T-helper 2 cell treated with Interferon-gamma antibody and Interleukin-4, amounts not matched to agents 5 μg/mL and 100 μg/mL, for 36 hours (primary cell): Measurements from ENCODE around the gene GNRH2.
"Not testable (repeated sequence)": the region's sequence is repeated elsewhere in the genome, so short reads cannot be mapped to it uniquely, and the experiment has no call there.

Experiments
- DNase-seq: peaks from one replicate; pipeline ENCODE4 v3.0.0; 2021; ENCODE audit warnings: low spot score
- H3K27ac Mint-ChIP-seq: one replicate; pipeline ENCODE4 v1.8.0; 2021; ENCODE audit warnings: mild to moderate bottlenecking, mixed read lengths
- H3K27me3 Mint-ChIP-seq: one replicate; pipeline ENCODE4 v1.8.0; 2021; ENCODE audit warnings: low read depth, mixed read lengths
- H3K36me3 Mint-ChIP-seq: one replicate; pipeline ENCODE4 v1.8.0; 2021; ENCODE audit warnings: low read depth, mixed read lengths
- H3K4me1 Mint-ChIP-seq: one replicate; pipeline ENCODE4 v1.8.0; 2021; ENCODE audit warnings: low read depth, mixed read lengths
- H3K4me3 Mint-ChIP-seq: one replicate; pipeline ENCODE4 v1.8.0; 2022; ENCODE audit warnings: mild to moderate bottlenecking, moderate library complexity, mixed read lengths
- H3K9me3 Mint-ChIP-seq: one replicate; pipeline ENCODE4 v1.8.0; 2021; ENCODE audit warnings: mixed read lengths

GNRH2 gene

DNA sequence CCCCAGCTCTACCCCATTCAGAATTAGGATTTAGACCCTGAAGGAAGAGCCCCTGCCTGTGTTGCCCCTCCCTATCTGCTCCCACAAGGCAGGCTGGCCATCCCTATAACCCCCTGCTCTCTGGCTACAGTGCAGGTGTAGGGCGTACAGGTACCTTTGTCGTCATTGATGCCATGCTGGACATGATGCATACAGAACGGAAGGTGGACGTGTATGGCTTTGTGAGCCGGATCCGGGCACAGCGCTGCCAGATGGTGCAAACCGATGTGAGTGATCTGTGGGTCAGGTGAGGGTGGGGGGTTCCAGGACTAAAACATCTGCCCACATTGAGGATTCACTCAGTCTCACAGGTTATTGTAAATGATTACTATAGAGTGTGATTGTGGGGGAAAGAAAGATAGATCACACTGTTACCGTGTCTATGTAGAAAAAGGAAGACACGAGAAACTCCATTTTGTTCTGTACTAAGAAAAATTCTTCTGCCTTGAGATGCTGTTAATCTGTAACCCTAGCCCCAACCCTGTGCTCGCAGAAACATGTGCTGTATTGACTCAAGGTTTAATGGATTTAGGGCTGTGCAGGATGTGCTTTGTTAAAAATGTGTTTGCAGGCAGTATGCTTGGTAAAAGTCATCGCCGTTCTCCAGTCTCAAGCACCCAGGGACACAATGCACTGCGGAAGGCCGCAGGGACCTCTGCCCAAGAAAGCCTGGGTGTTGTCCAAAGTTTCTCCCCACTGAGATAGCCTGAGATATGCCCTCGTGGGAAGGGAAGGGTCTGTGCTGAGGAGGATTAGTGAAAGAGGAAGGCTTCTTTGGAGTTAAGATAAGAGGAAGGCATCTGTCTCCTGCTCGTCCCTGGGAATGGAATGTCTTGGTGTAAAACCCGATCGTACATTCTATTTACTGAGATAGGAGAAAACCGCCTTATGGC is 20.6 kb upstream of the GNRH2 start:
- not testable (repeated sequence) for H3K9me3 Mint-ChIP-seq, H3K4me3 Mint-ChIP-seq, H3K27me3 Mint-ChIP-seq, DNase-seq, H3K4me1 Mint-ChIP-seq, H3K27ac Mint-ChIP-seq
- peaks cover 41% of the 10 kb centered on the region for H3K36me3 Mint-ChIP-seq

DNA sequence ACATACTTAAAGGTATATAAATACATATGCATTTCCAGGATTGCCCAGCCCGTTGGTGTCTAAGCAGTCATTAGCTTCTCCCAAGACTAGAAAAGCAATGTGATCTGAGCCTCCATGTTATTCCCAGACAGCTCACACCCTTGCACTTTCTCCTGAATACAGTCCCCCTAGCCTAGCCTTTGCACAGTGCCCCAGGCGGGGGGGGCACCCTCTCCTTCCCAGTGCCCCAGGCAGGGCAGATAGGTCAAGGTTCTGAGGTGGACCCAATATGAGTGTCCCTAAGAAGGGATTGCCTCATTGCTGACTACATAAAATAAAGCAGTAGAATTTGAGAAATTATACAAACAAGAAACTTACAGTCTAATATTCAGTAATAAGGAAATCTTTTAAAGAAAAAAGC is 15.4 kb upstream of the GNRH2 start:
- DNase-seq = no peak
- Mint-ChIP-seq H3K36me3 (peaks cover 33% of the 10 kb centered on the region), H3K27ac (no peak overlapping the region), H3K27me3 (no peaks in the 10 kb centered on the region), H3K4me1 (peaks cover 1% of the 10 kb centered on the region), H3K4me3 (no peak overlapping the region), H3K9me3 (no peaks in the 10 kb centered on the region)

DNA sequence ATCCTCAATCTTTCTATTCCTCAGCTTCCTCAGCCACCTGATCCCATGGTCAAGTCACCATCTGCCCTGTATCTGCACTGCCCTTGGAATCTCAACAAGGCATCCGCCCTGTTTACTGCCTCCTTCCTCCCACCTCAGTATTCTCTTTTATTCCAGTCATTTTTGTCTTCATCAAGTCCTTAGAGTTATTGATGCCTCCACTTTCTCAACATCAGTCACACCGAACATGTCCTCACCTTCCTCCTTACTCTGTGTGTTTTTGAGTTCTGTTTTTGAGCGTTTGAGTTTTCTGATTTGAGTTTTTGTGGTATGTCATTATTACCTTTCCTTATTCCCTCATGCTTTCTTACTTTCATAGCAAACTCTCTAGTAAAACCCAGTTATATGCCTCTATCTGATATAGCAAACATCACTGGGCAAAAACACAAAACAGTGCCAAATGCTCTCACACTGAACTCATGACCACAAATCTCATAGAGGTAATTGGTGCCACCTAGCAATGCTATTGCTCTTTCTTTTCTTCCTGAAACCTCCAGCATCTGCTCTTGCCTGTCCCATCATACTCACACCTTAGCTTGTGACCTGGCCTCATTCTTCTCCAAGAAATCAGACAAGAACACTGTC is 11.8 kb upstream of the GNRH2 start:
- Mint-ChIP-seq H3K4me3 (no peak overlapping the region), H3K36me3 (peaks cover 38% of the 10 kb centered on the region), H3K4me1 (peaks cover 1% of the 10 kb centered on the region)

DNA sequence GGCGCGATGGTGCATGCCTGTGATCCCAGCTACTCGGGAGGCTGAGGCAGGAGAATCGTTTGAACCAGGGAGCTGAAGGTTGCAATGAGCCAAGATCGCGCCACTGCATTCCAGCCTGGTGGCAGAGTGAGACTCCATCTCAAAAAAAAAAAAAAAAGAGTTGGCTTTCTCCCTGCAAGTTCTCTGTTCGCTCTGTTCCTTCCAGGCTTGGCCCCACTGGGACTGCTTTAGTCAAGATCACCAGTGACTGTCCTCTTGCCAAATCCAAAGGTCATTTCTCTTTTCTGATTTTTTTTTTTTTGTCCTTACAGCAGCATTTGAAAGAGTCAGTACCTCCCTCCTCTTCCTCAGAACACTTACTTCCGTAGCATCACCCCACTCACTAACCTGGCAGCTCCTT is 10.8 kb upstream of the GNRH2 start:
- no peak overlapping the region for H3K4me3 Mint-ChIP-seq
- H3K36me3 Mint-ChIP-seq = peaks cover 33% of the 10 kb centered on the region
- no peak overlapping the region for H3K27ac Mint-ChIP-seq
- no peaks in the 10 kb centered on the region for H3K27me3 Mint-ChIP-seq
- no peaks in the 10 kb centered on the region for H3K9me3 Mint-ChIP-seq
- DNase-seq = no peak
- peaks cover 1% of the 10 kb centered on the region for H3K4me1 Mint-ChIP-seq

More for the DNA sequence above, 11.8 kb upstream of the GNRH2 start:
- DNase-seq = no peak
- H3K27me3 Mint-ChIP-seq = no peaks in the 10 kb centered on the region
- no peak overlapping the region for H3K27ac Mint-ChIP-seq
- no peaks in the 10 kb centered on the region for H3K9me3 Mint-ChIP-seq

GRCh38 chr20:3037654-3038053 is 5.8 kb upstream of the GNRH2 start:
- DNase-seq = no peak
- Mint-ChIP-seq H3K9me3 (no peaks in the 10 kb centered on the region), H3K27me3 (no peaks in the 10 kb centered on the region), H3K27ac (no peak overlapping the region), H3K4me1 (peaks cover 10% of the 10 kb centered on the region), H3K4me3 (no peak overlapping the region), H3K36me3 (peaks cover 52% of the 10 kb centered on the region)

DNA sequence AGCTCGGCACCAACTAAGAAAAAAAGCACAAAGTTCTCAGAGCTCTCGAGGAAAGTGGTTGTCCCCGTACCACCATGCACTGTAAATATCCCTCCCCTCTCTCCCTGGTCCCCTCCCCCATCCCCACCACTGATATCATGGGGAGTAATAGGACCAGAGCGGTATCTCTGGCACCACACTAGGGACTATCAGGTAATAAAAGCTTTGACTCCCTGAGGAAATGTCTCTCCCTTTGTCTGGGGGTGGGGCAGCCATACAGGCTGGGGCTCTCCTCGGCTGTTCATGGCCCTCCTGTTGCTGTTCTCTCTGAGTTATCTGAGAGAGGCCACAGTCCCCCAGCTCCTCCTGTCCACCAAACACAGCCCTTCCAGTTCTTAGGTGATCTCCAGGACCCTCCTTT is 5.0 kb upstream of the GNRH2 start:
- DNase-seq = no peak
- no peaks in the 10 kb centered on the region for H3K9me3 Mint-ChIP-seq
- no peaks in the 10 kb centered on the region for H3K27me3 Mint-ChIP-seq
- no peak overlapping the region for H3K27ac Mint-ChIP-seq
- peaks cover 52% of the 10 kb centered on the region for H3K36me3 Mint-ChIP-seq
- H3K4me1 Mint-ChIP-seq = peaks cover 10% of the 10 kb centered on the region
- no peak overlapping the region for H3K4me3 Mint-ChIP-seq

DNA sequence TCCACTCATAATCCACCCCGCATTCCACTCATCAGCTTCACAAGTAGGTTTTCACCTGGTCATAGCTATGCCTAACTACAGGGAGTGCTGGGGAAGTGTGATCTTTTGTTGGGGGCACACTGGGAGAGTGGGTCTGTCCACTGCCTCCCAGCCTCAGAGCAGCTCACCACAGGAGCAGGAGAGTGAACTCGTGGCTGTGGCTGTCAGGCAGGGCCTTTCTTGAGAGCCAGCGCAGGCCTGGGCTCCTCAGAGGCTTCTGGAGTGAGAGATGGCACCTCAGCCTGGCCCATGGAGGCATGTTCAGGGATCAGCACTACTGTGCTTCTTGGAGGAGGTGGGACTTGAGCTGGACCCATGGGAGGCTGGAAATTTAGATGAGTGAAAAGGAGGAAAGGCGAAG is 4.0 kb upstream of the GNRH2 start:
- H3K36me3 Mint-ChIP-seq = peaks cover 48% of the 10 kb centered on the region

DNA sequence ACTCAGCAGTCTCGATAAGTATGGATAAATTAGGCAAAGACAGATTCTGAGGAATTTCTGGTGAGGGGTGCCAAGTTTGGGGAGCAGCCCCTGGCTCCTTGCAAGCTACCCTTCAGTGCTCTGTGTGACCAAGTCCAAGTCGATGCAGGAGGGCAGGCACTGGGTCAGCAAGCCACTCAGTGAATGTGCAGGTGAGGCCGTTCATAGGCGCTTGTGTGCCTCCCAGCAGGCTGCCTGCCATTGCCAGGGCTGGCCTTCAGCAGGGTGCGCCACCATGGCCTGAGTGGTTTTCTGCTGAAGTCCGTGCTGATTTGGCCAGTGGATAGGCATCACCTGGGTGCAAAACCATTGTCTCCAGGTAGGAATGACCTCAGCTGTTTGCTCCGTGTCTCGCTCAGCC is 3.3 kb upstream of the GNRH2 start:
- Mint-ChIP-seq H3K4me3 (no peak overlapping the region), H3K9me3 (no peaks in the 10 kb centered on the region), H3K36me3 (peaks cover 43% of the 10 kb centered on the region), H3K4me1 (peaks cover 13% of the 10 kb centered on the region), H3K27me3 (no peaks in the 10 kb centered on the region), H3K27ac (peak overlapping the region; percentile 60)
- no peak for DNase-seq

More for the DNA sequence above, 4.0 kb upstream of the GNRH2 start:
- DNase-seq = no peak
- peaks cover 10% of the 10 kb centered on the region for H3K4me1 Mint-ChIP-seq
- H3K4me3 Mint-ChIP-seq = no peak overlapping the region
- no peaks in the 10 kb centered on the region for H3K27me3 Mint-ChIP-seq
- peak overlapping the region; percentile 60 for H3K27ac Mint-ChIP-seq
- no peaks in the 10 kb centered on the region for H3K9me3 Mint-ChIP-seq

DNA sequence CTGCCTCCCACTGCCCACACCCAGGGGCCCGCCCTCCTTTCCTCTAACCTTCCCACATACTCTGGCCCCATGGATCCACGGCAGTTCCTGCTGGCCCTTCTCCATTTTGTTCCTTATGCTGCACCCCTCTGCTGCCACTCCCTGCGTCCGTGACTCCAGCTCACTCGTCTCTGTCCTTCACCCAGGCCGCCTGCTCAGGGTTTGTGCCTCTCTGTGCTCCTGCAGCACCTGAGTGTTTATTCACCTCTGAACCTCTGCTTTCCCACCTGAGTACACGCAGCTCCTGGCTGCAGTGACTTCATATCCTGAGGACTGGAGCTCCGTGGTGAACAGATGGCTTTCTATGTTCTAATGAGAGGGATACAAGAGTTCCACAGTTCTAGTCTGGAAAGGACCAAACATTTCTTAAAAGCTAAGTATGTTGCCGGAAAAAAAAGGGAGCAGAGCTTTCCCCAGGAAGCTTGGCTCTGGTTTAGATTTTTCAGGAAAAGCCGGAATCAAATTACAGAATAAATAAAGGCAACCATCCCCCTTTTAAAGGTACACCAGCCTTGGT is 1.5 kb upstream of the GNRH2 start:
- peak overlapping the region; percentile 50 for H3K27ac Mint-ChIP-seq
- no peak for DNase-seq
- H3K36me3 Mint-ChIP-seq = peaks cover 34% of the 10 kb centered on the region

DNA sequence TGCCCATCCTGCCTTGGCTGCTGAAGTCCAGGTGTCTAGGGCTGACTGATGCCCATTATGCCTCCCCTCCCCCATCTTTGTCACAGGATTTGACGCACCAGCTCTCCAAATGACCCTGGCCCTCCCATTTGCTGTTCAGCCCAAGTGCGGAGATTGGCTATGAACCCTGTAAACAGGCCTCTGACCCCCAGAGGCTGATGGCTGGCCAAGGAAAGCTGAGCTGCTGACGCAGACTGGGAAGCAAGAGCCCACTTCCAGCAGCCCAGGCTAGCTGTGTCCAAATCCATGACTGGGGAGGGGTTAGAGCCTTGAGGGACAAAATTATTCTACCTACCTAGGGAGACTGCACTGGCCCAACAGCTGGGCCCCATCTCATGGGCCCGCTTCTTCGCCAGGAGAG is 797 bp upstream of the GNRH2 start:
- no peak overlapping the region for H3K4me3 Mint-ChIP-seq
- peaks cover 20% of the 10 kb centered on the region for H3K4me1 Mint-ChIP-seq
- no peaks in the 10 kb centered on the region for H3K9me3 Mint-ChIP-seq
- DNase-seq = no peak
- H3K36me3 Mint-ChIP-seq = peaks cover 33% of the 10 kb centered on the region
- no peak overlapping the region for H3K27ac Mint-ChIP-seq
- no peaks in the 10 kb centered on the region for H3K27me3 Mint-ChIP-seq

More for the DNA sequence above, 1.5 kb upstream of the GNRH2 start:
- peaks cover 19% of the 10 kb centered on the region for H3K4me1 Mint-ChIP-seq
- no peaks in the 10 kb centered on the region for H3K27me3 Mint-ChIP-seq
- H3K4me3 Mint-ChIP-seq = no peak overlapping the region
- H3K9me3 Mint-ChIP-seq = no peaks in the 10 kb centered on the region

- no peaks in the 10 kb centered on the region for H3K27me3 Mint-ChIP-seq
- no peaks in the 10 kb centered on the region for H3K9me3 Mint-ChIP-seq
- peak overlapping the region; percentile 36 for H3K27ac Mint-ChIP-seq
- H3K4me1 Mint-ChIP-seq = peaks cover 28% of the 10 kb centered on the region
- no peak overlapping the region for H3K4me3 Mint-ChIP-seq
- peaks cover 34% of the 10 kb centered on the region for H3K36me3 Mint-ChIP-seq
- no peak for DNase-seq
Measured at GRCh38 chr20:3044336-3044965, 1.0 kb downstream of the GNRH2 start.

DNA sequence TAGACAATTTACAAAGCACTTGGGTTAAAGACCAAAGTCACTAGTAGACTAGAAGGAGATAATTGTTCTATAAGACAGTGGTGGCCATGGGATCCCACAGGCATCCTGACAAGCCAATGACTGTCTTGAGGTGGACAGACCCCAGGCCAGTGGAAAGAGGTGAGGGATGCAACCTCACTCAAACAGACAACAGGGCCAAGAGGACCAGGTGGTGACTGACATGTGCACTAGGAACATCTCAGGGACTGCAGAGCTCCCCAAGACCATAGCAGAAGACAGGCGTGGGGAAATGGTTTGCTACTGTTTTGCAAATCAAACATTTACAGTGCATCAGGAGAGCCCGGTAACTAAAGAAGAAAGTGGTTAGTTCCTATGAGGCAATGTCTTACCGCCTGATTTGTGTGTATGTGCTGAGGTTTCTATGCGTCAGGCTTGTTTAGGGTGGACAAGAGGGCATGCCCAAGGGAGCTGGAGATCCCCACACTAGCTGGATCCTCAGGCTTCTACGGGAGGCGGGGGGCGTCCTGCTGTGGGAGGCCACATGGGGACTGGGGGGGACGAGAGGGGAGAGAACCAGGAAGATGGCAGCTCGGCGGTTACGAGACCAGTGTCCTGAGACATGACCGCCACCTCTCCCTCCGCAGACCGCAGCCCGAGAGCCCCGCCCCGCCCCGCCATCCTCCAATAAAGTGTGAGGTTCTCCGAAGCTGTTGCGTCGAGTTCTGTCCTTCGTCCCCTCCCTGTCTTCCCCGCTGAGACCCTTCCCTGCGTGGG is 1.8 kb downstream of the GNRH2 start:
- Mint-ChIP-seq H3K27ac (peak overlapping the region; percentile 62), H3K9me3 (no peaks in the 10 kb centered on the region), H3K27me3 (no peaks in the 10 kb centered on the region), H3K4me3 (peak overlapping the region; percentile 67), H3K4me1 (peaks cover 28% of the 10 kb centered on the region), H3K36me3 (peaks cover 32% of the 10 kb centered on the region)
- no peak for DNase-seq
